ENCODE data around the gene KLF9. TPM values are rescaled to one million over a fixed set of nuclear protein-coding genes. Genes with fewer than 3 reads are reported as not detected.

The KLF9 gene
- total and polyA plus RNA-seq, 2 donors (not counting 3 experiments of a cell fraction or from before 2014, with no cell fraction given) = 7.3 to 17.2 TPM

GRCh38 chr9:70442328-70442848 is 27.9 kb upstream of the KLF9 start:
- Histone ChIP-seq H3K9ac (replicated peaks; ENCODE audit: extremely low read depth, insufficient read depth, low read length) (no peak overlapping the region), H3K9me1 (replicated peaks; ENCODE audit: control insufficient read depth, extremely low read depth, insufficient read depth, low read length) (no peaks in the 10 kb centered on the region), H3K4me1 (ENCODE audit: control insufficient read depth, extremely low read depth, insufficient read depth, low read length) (peaks cover 21% of the 10 kb centered on the region), H3K79me2 (ENCODE audit: control insufficient read depth, insufficient read depth, low read length) (no peaks in the 10 kb centered on the region), H3K27me3 (ENCODE audit: control insufficient read depth in 2 of 2, insufficient read depth in 2 of 2, low read length in 2 of 2) (no peaks in the 10 kb centered on the region), H3K4me2 (ENCODE audit: insufficient read depth, low read length) (no peak overlapping the region), H3K9me3 (replicated peaks; ENCODE audit: control insufficient read depth, insufficient read depth, low read length) (no peaks in the 10 kb centered on the region), H3K36me3 (ENCODE audit: control insufficient read depth in 2 of 2, extremely low read depth in 1 of 2, insufficient read depth in 2 of 2, low read length in 2 of 2) (no peaks in the 10 kb centered on the region), H3K4me3 (replicated peaks in 1 of 3; ENCODE audit: insufficient read depth in 1 of 3, low read depth in 1 of 3, low read length in 3 of 3) (no peak overlapping the region), H2AFZ (ENCODE audit: low read depth, low read length) (peak overlapping the region; percentile 6), H4K20me1 (replicated peaks; ENCODE audit: control insufficient read depth, extremely low read depth, insufficient read depth, low read length) (no peaks in the 10 kb centered on the region), H3K27ac (ENCODE audit: insufficient read depth, low read depth, low read length) (no peak overlapping the region)
- ChIA-PET CTCF (no interaction called here), POLR2A (no interaction called here)
- BruUV-seq (replicated peaks) = no TSS peak
- dilution Hi-C loops (cut with MboI; ENCODE audit: extremely low pct_ligation_motif_present, low sequenced_read_pairs) (no loop called here), intact Hi-C loops (cut with micrococcal nuclease) (no loop called here)
- FAIRE-seq = no peak
- no peak for DNase-seq (ENCODE audit: low read depth, low spot score)
- TF ChIP-seq, protein P1, sequence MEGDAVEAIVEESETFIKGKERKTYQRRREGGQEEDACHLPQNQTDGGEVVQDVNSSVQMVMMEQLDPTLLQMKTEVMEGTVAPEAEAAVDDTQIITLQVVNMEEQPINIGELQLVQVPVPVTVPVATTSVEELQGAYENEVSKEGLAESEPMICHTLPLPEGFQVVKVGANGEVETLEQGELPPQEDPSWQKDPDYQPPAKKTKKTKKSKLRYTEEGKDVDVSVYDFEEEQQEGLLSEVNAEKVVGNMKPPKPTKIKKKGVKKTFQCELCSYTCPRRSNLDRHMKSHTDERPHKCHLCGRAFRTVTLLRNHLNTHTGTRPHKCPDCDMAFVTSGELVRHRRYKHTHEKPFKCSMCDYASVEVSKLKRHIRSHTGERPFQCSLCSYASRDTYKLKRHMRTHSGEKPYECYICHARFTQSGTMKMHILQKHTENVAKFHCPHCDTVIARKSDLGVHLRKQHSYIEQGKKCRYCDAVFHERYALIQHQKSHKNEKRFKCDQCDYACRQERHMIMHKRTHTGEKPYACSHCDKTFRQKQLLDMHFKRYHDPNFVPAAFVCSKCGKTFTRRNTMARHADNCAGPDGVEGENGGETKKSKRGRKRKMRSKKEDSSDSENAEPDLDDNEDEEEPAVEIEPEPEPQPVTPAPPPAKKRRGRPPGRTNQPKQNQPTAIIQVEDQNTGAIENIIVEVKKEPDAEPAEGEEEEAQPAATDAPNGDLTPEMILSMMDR (IDR thresholded peaks at IDR 0.05; ENCODE audit: extremely low read depth in 1 of 2, insufficient read depth in 1 of 2, low read depth in 1 of 2, low read length in 2 of 2) = no peak
- TF ChIP-seq GATA2 (IDR thresholded peaks at IDR 0.05; ENCODE audit: insufficient read depth, insufficient read length, low read depth, low read length) = no peak
- TF ChIP-seq POLR2A (IDR thresholded peaks at IDR 0.05; ENCODE audit: low read depth, low read length) = no peak
- no peak for TF ChIP-seq FOS (IDR thresholded peaks at IDR 0.05; ENCODE audit: borderline replicate concordance, insufficient read depth, low read length)
- no peak for TF ChIP-seq MAX (IDR thresholded peaks at IDR 0.05; ENCODE audit: insufficient read depth, insufficient read length)
- TF ChIP-seq POLR2AphosphoS5 (IDR thresholded peaks at IDR 0.05; ENCODE audit: insufficient read depth, low read depth, low read length) = no peak
- no peak for TF ChIP-seq JUN (IDR thresholded peaks at IDR 0.05; ENCODE audit: borderline replicate concordance, insufficient read depth, insufficient read length, low read depth)
- no peak for TF ChIP-seq MYC (IDR thresholded peaks at IDR 0.05; ENCODE audit: low read depth, low read length)
- no peak for TF ChIP-seq EZH2 (IDR thresholded peaks at IDR 0.05; ENCODE audit: borderline replicate concordance, low read depth, low read length, severe bottlenecking)
